ENCODE data around the gene DYNC1H1.
A peak's percentile ranks its signal among the peaks of the same experiment; 100 is the strongest.

DYNC1H1 gene

DNA sequence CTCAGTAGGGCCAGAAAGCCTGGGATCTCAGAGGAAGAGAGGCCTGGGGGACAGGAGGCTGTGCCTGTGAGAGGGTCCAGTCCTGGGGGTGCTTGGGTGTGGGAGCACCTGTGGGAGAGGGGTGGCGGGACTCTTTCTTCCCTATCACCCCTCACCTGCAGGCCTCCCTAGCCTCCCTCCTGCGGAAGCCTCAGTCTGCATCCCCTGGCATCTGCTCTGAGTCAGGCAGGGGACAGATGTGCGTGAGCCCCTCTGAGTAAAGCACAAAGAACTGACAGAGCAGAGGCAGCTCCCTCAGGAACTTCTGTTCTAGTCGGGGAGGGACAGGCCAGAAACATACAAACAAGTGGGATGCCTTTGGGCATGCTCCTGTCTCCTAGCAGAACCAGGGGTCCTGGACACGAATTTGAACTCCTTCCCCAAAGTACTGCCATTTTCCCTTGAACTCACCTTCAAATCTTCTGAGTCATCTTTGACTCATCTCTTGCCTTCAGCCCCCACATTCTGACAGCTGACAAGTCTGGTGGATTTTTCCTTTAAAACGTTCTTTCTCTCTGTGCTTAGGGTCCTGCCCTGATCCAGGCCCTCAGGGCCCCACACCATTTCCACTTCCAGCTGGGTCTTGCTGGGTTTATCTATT, 131.0 kb downstream of the DYNC1H1 start:
- no peak for DNase-seq

DNA sequence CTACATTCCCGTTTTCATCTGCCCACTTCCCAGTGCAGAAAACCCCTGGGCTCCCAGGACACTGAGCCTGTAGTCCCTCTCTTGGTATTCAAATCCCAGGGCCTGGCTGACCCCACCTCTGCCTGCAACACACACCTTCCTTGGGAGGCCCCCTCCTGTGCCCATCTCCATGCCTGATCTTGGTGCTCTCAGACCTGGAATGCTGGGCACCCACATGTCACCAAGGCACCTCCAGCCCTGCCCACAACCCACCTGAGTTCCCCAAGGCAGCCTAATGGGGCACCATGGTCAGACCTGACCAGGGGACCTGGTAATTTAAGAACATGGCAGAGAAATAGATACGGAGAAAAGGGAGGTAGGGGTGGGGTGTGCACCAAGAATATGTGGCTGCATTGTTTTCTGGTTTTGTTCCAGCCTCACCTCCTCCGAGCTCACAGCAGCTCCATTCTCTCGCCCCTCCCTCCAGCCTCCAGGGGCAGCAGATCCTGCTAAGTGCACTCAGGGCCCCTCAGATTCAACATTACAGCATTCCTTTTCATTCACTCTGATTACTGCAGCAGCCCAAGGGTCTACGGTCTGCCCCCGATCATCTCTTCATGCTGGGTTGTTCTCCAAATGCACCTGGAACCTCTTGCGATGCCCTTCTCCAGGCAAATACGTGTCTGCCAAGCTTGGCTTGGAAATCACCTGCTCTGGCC, 131.6 kb downstream of the DYNC1H1 start:
- no peak for DNase-seq

GRCh38 chr14:102096569-102097188, 132.3 kb downstream of the DYNC1H1 start:
- peak; percentile 68 for DNase-seq

DNA sequence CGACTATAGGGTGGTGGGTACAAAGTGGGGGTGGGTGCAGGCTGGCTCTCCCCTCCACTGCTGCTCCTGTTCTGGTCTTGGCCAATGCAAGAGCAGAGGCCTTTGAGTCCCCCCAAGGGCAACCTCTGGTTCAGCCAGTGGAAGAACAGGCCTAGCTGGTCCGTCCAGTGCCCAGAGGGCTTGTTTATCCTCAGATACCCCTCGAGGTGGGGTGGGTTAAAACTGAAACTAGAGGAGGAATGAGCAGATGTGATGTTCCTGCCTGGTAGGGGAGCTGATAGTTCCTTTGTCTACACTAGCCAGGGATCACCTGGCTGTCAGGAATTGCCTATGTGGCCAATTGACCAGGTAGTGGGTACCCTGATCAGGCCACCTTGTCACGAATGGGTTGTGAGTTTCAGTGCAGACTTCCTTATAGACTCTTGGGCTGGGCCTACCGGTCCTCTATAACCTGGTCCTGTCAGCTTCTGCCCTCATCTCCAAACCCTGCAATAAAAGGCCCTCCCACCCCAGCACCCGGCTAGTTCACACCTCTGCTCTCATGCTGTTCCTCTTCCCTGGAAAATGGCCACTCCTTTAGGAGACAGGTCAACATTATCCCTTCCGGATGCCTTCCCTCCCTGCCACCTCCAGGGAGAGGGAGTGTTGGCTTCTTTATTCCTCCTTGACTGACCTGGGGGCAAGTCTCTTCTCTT, 133.2 kb downstream of the DYNC1H1 start:
- DNase-seq = no peak

GRCh38 chr14:102103062-102103695, 138.8 kb downstream of the DYNC1H1 start:
- no peak for DNase-seq

GRCh38 chr14:102105369-102105768, 141.0 kb downstream of the DYNC1H1 start:
- no peak for DNase-seq
